Lower leg skin (tissue), 3 donors: ENCODE measurements around the gene CLASP2.

Experiments
- POLR2A ChIP-seq, 2 donors: fragments of 450-650 bp; IDR thresholded peaks; one replicate each; pipeline ENCODE4 v1.6.1; 2016 to 2017; ENCODE audit warnings: antibody characterized with exemption in 2 of 2, mild to moderate bottlenecking in 1 of 2, moderate library complexity in 1 of 2
- TF ChIP-seq, protein P1 (sequence below), 3 donors: fragments of 450-650 bp; IDR thresholded peaks; one replicate each; pipeline ENCODE4 v1.5.1; 2016; ENCODE audit warnings: antibody characterized with exemption in 3 of 3, mild to moderate bottlenecking in 3 of 3, moderate library complexity in 2 of 3

DNA sequence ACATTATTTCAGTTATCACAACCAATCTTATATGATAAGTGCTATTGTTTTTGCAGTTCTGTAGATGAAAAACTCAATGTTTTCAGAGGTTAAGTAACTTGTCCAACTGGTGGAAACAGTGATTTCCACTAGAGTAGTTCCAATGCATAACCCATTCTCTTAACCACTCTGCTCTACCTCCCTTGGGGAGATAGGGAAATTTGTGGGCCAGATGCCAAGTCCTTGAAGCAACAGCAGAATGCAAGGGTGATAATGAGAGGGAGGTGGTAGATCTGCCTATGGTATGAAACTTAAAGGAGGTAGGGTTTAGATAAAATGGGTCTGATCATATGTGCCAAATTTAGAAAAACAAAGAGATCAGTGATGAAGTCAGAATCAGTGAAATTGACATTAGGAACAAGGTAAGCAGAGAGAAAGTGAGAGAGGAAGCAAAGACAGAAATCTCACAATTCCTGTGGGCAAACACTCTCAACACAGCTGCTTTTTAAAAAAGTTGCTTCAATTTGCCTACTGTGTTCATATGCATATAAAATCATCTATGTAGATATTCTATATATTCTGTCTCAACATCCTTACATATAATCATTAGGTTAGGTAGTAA lies 227.3 kb downstream of the CLASP2 start:
- TF ChIP-seq, protein P1, sequence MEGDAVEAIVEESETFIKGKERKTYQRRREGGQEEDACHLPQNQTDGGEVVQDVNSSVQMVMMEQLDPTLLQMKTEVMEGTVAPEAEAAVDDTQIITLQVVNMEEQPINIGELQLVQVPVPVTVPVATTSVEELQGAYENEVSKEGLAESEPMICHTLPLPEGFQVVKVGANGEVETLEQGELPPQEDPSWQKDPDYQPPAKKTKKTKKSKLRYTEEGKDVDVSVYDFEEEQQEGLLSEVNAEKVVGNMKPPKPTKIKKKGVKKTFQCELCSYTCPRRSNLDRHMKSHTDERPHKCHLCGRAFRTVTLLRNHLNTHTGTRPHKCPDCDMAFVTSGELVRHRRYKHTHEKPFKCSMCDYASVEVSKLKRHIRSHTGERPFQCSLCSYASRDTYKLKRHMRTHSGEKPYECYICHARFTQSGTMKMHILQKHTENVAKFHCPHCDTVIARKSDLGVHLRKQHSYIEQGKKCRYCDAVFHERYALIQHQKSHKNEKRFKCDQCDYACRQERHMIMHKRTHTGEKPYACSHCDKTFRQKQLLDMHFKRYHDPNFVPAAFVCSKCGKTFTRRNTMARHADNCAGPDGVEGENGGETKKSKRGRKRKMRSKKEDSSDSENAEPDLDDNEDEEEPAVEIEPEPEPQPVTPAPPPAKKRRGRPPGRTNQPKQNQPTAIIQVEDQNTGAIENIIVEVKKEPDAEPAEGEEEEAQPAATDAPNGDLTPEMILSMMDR (IDR thresholded peaks at IDR 0.05): no peak
- no peak for TF ChIP-seq POLR2A (IDR thresholded peaks at IDR 0.05)
